HFFc6 (cell line): ENCODE results near the gene HIVEP1. TPM values are rescaled to one million over a fixed set of nuclear protein-coding genes. Genes with fewer than 3 reads are reported as not detected.

Experiments
- DNase-seq: peaks from one replicate; pipeline ENCODE4 v3.0.0-alpha.2; 2018
- H3K27ac Mint-ChIP-seq: 2 replicates; pipeline ENCODE4 v1.8.0; 2020; ENCODE audit warnings: mild to moderate bottlenecking, mixed read lengths
- H3K27me3 Mint-ChIP-seq: 2 replicates; pipeline ENCODE4 v1.8.0; 2021; ENCODE audit warnings: mild to moderate bottlenecking, moderate library complexity, mixed read lengths; ENCODE audit not compliant: insufficient read depth
- H3K36me3 Mint-ChIP-seq: 2 replicates; pipeline ENCODE4 v1.8.0; 2021; ENCODE audit warnings: low read depth, mixed read lengths
- H3K4me1 Mint-ChIP-seq: 2 replicates; pipeline ENCODE4 v1.8.0; 2020; ENCODE audit warnings: low read depth, mixed read lengths
- H3K4me3 Mint-ChIP-seq: 2 replicates; pipeline ENCODE4 v1.8.0; 2020; ENCODE audit warnings: mild to moderate bottlenecking, moderate library complexity, mixed read lengths
- H3K9me3 Mint-ChIP-seq: 2 replicates; pipeline ENCODE4 v1.8.0; 2020; ENCODE audit warnings: mild to moderate bottlenecking, mixed read lengths
- long read RNA-seq: library from polyadenylated mRNA; unstranded; transcript quantifications from one replicate; pipeline ENCODE4 v2.0.0, GENCODE V29; 2019
- total RNA-seq, 6 experiments: library from RNA; stranded (reverse); fragmentation: NEBNext Ultra II Directional; extraction: Animal tissue kit (Norgen Biotek cat#: 25700); gene quantifications; 2 replicates in 1 of 6; 3 replicates in 5 of 6; pipeline ENCODE4 v1.2.3, GENCODE V29; 2021
- TF ChIP-seq, protein P1 (sequence below): fragments of 200-600 bp; sonication (generic); IDR thresholded peaks from 2 replicates; pipeline ENCODE4 v1.5.0; 2021; ENCODE audit warnings: antibody characterized with exemption, mild to moderate bottlenecking

Gene HIVEP1
- 10 to 100 TPM; 10.3 to 19.9 (median 11.8) TPM for total RNA-seq
- long read RNA-seq, partial matches to known transcripts = 3 of 5 reads
- long read RNA-seq, other reads (novel, unspliced or antisense) = 2 of 5 reads

GRCh38 chr6:12012038-12012557, at the start of gene HIVEP1:
HIVEP1 (plus strand) TSS chr6:12012312; CDS start chr6:12015629, 3,317 bp downstream.
- DNase-seq = no peak

DNA sequence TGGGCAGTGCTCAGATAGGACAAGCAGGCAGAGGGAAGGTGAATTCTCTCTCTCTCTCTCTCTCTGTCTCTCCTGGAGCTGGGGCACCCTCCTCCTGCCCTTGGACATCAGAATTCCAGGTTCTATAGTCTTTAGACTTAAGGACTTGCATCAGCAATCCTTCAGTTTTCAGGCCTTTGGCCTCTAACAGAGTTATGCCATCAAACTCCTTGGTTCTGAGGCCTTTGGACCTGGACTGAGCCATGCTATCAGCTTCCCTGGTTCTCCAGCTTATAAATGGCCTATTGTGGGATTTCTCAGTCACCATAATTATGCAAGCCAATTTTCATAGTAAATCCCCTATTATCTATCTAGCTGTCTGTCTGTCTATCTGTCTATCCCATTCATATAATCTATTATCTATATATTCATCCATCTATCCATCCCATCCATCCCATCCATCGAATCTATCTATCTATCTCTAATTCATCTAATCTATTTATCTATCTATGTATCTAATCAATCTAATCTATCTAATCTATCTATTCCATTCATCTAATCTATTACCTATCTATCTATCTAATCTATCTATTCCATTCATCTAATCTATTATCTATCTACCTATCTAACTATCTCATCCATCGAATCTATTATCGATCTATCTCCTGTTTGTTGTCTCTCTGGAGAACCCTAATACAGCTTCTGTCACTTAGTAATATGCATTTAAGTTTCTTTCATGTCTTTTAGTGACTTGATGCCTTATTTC, 48.2 kb upstream of the HIVEP1 start:
- no peaks in the 10 kb centered on the region for H3K36me3 Mint-ChIP-seq
- H3K4me1 Mint-ChIP-seq = peaks cover 17% of the 10 kb centered on the region
- H3K27ac Mint-ChIP-seq = no peak overlapping the region
- H3K9me3 Mint-ChIP-seq = no peaks in the 10 kb centered on the region
- no peak overlapping the region for H3K4me3 Mint-ChIP-seq
- TF ChIP-seq, protein P1, sequence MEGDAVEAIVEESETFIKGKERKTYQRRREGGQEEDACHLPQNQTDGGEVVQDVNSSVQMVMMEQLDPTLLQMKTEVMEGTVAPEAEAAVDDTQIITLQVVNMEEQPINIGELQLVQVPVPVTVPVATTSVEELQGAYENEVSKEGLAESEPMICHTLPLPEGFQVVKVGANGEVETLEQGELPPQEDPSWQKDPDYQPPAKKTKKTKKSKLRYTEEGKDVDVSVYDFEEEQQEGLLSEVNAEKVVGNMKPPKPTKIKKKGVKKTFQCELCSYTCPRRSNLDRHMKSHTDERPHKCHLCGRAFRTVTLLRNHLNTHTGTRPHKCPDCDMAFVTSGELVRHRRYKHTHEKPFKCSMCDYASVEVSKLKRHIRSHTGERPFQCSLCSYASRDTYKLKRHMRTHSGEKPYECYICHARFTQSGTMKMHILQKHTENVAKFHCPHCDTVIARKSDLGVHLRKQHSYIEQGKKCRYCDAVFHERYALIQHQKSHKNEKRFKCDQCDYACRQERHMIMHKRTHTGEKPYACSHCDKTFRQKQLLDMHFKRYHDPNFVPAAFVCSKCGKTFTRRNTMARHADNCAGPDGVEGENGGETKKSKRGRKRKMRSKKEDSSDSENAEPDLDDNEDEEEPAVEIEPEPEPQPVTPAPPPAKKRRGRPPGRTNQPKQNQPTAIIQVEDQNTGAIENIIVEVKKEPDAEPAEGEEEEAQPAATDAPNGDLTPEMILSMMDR = no peak
- peaks cover 3% of the 10 kb centered on the region; the same call in 1 of the 2 replicates for H3K27me3 Mint-ChIP-seq
- DNase-seq = no peak

More at GRCh38 chr6:12012038-12012557, at the start of gene HIVEP1:
- H3K4me1 Mint-ChIP-seq = peaks cover 58% of the 10 kb centered on the region
- peaks cover 9% of the 10 kb centered on the region for H3K9me3 Mint-ChIP-seq
- H3K4me3 Mint-ChIP-seq = peak within 1 kb of the TSS; percentile 98
- peaks cover 2% of the 10 kb centered on the region; the same call in 1 of the 2 replicates for H3K27me3 Mint-ChIP-seq
- peaks cover 28% of the 10 kb centered on the region for H3K36me3 Mint-ChIP-seq
- TF ChIP-seq, protein P1 = no peak
- peak within 1 kb of the TSS; percentile 94 for H3K27ac Mint-ChIP-seq

- Mint-ChIP-seq H3K36me3 (no peaks in the 10 kb centered on the region), H3K4me3 (no peak overlapping the region), H3K27ac (no peak overlapping the region), H3K9me3 (no peaks in the 10 kb centered on the region), H3K4me1 (peaks cover 23% of the 10 kb centered on the region), H3K27me3 (peaks cover 3% of the 10 kb centered on the region; the same call in 1 of the 2 replicates)
- no peak for DNase-seq
- TF ChIP-seq, protein P1 = no peak
Measured at GRCh38 chr6:11964729-11965335, 47.3 kb upstream of the HIVEP1 start.

DNA sequence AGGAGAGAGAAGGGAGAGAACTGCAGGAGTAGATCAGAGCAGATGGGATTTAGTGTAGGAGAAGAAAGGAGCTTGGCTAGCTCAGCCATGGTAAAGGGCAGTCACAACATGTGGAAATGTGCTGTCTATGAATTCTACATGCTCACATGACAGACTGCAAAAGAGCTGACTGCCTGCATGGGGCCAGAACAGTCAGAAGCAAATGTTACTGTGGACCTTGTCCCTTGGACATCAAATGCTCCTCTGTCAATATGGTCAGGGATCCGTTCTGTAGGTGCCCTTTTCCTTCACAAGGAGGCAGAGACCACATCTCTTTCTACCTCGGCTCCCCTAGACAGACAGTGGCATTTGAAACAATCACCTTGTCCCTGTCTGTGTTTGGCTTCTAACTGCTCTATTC, 46.6 kb upstream of the HIVEP1 start:
- Mint-ChIP-seq H3K9me3 (no peaks in the 10 kb centered on the region), H3K27me3 (peaks cover 1% of the 10 kb centered on the region; the same call in 1 of the 2 replicates), H3K27ac (no peak overlapping the region), H3K4me1 (peaks cover 29% of the 10 kb centered on the region), H3K36me3 (no peaks in the 10 kb centered on the region), H3K4me3 (no peak overlapping the region)
- DNase-seq = no peak
- TF ChIP-seq, protein P1 = no peak

GRCh38 chr6:11968241-11968806, 43.8 kb upstream of the HIVEP1 start:
- DNase-seq = no peak
- Mint-ChIP-seq H3K27me3 (peaks cover 2% of the 10 kb centered on the region; the same call in 1 of the 2 replicates), H3K27ac (no peak overlapping the region), H3K36me3 (peaks cover 3% of the 10 kb centered on the region; the same call in 1 of the 2 replicates), H3K9me3 (no peaks in the 10 kb centered on the region), H3K4me1 (peaks cover 51% of the 10 kb centered on the region), H3K4me3 (no peak overlapping the region)
- TF ChIP-seq, protein P1 = no peak
